Stimulated activated CD4-positive, alpha-beta T cell treated with anti-CD3 and anti-CD28 coated beads, TNF-alpha, amount 100 ng/mL, for 4 hours (primary cell): ENCODE data around the gene GSK3A.

Experiments used
- DNase-seq, 3 experiments: peaks; one replicate each; pipeline ENCODE4 v3.0.0-alpha.2; 2020; ENCODE audit warnings: low read depth in 3 of 3

Gene GSK3A

DNA sequence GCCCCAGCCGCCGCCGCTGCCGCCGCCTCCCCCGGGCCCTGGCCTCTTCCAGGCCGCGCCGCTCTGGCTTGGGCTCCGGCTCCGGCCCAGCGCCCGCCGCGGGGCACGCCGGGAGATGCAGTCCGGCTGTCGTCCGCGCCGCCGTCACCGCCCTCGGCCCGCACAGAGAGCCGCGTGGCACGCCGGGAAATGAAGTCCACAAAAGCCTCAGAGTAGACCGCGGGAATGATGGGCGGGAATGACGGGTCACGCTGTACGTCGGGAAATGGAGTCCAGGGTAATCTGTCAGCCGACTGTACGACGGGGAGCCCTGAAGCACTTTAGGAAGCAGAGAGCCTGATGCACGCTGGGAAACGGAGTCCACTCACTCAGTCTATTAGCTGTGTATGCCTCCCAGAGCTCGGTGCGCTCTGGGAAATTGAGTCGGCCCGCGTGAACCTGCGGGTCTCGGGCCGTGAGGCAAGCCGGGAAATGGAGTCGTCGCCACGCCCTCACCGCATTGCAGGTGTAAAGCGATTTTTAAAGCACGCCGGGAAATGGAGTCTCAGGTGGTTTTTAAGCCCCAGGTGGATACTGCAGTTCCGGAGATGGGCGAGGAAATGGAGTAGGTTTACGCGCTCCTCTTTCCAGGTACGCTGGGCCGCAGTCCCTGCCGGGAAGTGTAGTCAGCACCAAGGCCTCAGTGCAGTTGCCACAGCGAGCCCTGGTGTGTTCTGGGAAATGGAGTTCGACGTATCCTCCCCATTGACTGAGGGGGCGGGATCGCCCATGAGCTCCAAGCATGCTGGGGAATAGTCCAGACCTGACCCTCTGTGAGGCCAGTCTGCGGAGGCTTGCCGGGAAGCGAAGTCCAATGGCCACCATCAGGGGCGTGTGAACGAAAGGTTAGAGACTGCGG, at the start of gene GSK3A:
Gene GSK3A (minus strand): TSS at position 91 of the 898 bp plus-strand sequence. CDS start 137 bp downstream, outside the sequence.
- peak; percentile 88 to 95 (median 93) for DNase-seq

- no peak for DNase-seq
Observed at GRCh38 chr19:42291435-42291810, 49.0 kb upstream of the GSK3A start.

DNA sequence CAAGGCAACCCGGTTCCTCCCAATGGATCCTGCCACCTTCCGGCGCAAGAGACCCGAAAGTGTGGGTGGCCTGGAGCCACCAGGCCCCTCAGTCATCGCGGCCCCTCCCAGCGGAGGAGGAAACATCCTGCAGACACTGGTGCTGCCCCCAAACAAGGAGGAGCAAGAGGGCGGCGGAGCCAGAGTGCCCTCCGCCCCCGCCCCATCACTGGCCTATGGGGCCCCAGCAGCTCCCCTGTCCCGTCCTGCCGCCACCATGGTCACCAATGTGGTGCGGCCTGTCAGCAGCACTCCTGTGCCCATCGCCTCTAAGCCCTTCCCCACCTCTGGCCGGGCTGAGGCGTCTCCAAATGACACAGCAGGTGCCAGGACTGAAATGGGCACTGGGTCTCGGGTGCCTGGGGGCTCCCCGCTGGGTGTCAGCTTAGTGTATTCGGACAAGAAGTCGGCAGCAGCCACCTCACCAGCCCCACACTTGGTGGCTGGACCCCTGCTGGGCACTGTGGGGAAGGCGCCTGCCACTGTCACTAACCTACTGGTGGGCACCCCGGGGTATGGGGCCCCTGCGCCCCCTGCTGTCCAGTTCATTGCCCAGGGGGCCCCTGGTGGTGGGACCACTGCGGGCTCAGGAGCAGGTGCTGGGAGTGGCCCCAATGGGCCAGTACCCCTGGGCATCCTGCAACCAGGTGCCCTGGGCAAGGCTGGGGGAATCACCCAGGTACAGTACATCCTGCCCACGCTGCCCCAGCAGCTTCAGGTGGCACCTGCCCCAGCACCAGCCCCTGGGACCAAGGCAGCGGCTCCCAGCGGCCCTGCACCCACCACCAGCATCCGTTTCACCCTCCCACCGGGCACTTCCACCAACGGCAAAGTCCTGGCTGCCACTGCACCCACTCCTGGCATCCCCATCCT, 48.4 kb upstream of the GSK3A start:
- DNase-seq, result peak in 2 of 3 experiments; percentile 35 to 47

DNA sequence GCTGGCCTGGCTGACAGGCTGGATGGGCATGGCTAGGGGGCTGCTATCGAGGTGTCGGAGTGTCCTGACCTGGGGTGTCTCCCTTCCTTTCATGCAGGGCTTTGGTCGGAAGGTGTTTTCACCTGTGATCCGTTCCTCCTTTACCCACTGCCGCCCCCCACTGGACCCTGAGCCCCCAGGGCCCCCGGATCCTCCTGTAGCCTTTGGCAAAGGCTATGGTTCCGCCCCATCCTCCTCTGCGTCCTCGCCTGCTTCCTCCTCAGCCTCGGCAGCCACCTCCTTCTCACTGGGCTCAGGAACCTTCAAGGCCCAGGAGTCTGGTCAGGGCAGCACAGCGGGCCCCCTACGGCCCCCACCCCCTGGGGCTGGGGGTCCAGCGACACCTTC, 47.7 kb upstream of the GSK3A start:
- no peak for DNase-seq

DNA sequence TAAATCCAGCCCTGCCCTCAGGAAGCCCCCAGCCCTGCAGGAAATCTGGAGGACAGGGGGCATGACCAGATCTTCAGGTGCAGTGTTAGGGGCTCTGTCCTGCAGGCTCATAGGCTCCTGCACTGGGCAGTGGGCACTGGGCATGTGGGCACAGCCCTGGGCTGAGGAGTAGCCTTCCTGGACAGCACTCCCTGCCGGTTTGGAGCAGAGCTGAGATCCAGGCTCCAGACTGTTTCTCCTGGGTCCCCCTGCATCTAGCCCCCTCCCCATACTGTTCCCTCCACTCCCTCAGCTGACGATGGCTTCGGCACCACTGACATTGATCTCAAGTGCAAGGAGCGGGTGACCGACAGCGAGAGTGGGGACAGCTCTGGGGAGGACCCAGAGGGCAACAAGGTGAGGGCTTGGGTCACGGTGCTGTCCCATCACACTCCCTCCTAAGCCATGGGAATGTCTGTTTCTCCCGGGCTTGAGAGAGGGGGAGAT, 47.2 kb upstream of the GSK3A start:
- DNase-seq, result no peak

DNA sequence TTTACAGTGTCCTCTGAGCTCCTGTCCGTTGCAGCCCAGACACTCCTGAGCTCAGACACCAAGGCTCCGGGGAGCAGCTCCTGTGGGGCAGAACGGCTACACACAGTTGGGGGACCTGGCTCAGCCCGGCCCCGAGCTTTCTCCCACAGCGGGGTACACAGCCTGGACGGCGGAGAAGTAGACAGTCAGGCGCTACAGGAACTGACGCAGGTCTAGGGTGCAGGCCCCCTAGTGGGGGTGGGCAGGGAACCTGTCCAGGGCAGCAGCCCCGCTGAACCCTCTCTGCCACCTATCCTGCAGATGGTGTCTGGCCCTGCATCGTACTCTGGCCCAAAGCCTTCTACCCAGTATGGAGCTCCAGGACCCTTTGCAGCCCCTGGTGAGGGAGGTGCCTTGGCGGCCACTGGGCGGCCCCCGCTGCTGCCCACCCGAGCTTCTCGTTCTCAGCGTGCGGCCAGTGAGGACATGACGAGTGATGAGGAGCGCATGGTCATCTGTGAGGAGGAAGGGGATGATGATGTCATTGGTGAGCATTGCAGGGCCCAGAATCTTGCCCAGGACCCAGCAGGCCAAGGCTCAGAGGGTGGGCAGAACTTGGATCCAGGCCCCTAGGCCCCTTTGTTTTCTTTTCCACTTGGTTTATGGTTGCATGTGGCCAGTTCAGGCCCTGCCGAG, 46.6 kb upstream of the GSK3A start:
- DNase-seq, result no peak

GRCh38 chr19:42288387-42288786, 46.0 kb upstream of the GSK3A start:
- no peak for DNase-seq

- DNase-seq, result no peak
Observed at GRCh38 chr19:42287827-42288107, 45.4 kb upstream of the GSK3A start.

GRCh38 chr19:42287017-42287826, 44.8 kb upstream of the GSK3A start:
- DNase-seq, result no peak

GRCh38 chr19:42286349-42287016, 44.1 kb upstream of the GSK3A start:
- DNase-seq, result no peak

- no peak for DNase-seq
Observed at GRCh38 chr19:42285988-42286348, 43.6 kb upstream of the GSK3A start.

- no peak for DNase-seq
Observed at GRCh38 chr19:42285541-42285941, 43.1 kb upstream of the GSK3A start.

DNA sequence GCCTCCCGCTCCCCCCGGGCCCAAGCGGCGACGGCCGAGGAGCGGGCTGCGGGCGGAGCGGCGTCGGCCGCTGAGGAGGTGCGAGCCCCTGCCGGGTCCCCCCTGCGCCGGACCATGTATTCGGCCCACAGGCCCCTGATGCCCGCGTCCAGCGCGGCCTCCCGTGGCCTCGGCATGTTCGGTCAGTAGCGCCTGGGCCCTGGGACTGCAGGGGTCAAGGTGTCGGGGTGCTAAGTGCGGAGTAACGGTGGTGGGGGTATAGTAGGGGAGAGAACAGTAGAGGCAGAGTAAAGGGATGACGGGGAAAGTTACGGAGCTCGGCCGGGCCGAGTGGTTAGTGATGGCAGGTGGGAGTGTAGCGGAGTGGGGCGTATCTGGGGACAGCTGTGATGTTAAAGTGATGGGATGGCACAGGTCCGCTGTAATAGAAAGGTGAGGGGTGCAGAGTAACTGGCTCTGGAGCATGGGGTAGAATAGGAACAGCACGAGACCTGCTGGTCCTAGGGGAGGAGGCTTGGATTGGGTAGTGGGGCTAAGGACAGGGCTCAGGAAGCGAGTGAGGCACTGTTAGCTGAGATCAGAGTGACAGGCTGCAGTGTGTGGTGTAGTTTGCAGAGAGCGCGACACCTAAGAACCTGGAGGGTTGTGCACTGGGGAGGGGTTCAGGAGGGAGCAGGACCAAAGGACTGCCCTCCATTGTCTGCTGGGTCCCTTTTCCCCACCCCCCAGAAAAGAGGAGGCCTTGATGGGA, 42.4 kb upstream of the GSK3A start:
- DNase-seq, result no peak

GRCh38 chr19:42284066-42284501, 41.7 kb upstream of the GSK3A start:
- DNase-seq, result peak; percentile 69 to 79 (median 78)

DNA sequence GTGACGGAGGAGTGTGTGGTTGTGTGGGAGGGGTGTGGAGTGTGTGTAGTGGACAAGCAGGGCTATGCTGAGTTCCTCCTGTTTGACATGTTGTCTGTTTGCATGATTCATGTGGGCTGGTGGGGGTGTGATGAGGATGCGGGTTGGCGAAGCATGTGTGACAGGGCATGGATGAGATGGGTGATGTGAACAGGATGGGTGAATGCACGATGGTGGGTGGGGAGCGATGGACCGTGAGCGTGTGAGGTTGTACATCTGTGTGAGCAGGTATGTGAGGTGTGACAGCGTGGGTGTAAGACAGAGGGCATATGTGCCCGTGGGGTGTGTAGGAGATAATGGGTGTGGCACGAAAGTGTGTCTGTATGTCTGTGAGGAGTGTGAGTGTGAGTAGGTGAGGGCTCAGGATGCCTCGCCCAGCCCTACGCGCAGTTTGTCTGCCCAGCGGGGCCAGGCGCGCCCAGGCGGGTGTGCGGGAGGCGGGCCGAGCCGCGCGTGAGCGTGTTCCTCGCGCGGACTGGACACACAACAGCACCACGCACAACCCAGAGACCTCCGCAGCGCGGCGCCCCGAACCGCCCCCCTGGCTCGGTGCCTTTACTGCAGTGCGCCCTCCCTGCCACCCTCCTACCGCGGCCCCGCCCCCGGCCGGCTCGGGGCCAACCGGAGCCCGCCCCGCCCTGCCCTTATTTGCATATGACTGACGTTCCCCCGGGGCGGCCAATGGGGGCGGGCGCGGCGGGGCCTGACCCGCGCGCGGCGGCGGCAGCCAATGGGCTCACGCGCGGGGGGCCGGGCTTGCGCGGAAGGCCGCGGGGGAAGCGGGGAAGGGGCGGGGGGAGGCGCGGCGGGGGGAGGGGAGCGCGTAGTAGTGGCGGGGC, 41.0 kb upstream of the GSK3A start:
- peak; percentile 93 to 94 (median 94) for DNase-seq

DNA sequence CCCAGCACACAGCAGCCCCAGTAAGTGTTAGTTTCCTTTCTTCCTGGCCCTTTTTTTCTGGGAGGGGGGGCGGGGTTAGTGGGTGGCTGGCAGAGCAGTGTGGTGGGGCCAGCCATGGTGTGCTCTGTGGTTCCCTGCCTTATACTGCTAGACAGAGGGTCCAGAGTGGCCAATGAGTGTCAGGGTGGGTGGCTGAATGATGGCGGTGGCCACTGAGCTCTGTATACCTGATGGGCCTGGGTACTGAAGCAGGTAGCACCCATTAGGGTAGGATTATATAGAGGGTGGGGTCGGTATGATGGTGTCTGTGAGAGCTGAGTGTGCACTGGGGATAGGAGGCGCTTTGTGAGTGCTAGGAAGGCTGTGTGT, 40.4 kb upstream of the GSK3A start:
- no peak for DNase-seq

- no peak for DNase-seq
Observed at GRCh38 chr19:42281827-42282762, 39.7 kb upstream of the GSK3A start.
